Measurements from ENCODE around the gene CEP70. TPM values are rescaled to one million over a fixed set of nuclear protein-coding genes. Genes with fewer than 3 reads are reported as not detected.
"Not testable (repeated sequence)": the region's sequence is repeated elsewhere in the genome, so short reads cannot be mapped to it uniquely, and the experiment has no call there.

CEP70 gene
- total RNA-seq, 1 experiment from 2014 or later: 32.6 TPM

DNA sequence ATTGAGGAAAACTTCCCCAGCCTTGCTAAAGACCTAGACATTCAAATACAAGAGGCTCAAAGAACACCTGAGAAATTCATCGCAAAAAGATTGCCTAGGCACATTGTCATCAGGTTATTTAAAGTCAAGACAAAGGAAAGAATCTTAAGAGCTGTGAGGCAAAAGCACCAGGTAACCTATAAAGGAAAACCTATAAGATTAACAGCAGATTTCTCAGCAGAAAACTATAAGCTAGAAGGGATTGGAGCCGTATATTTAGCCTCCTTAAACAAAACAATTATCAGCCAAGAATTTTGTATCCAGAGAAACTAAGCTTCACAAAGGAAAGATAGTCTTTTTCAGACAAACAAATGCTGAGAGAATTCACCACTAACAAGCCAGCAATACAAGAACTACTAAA, 43.1 kb downstream of the CEP70 start:
- not testable (repeated sequence) for H3K79me2 ChIP-seq (ENCODE audit: insufficient read depth, low read length); H3K79me1 ChIP-seq (ENCODE audit: insufficient read depth, low read depth, low read length, poor library complexity, severe bottlenecking); H3K4me1 Mint-ChIP-seq; H3T11ph ChIP-seq (ENCODE audit: low read length); H4K8ac ChIP-seq (replicated peaks; ENCODE audit: insufficient read length, low read depth, low read length); H2AFZ ChIP-seq (ENCODE audit: low read length); H2BK5ac ChIP-seq (ENCODE audit: insufficient read length, low read length); H3K4me3 Mint-ChIP-seq; H4K20me1 ChIP-seq (ENCODE audit: control insufficient read depth, insufficient read depth, insufficient read length); H3K56ac ChIP-seq (ENCODE audit: insufficient read length, low read depth, low read length); H3K4me1 ChIP-seq (ENCODE audit: insufficient read depth, low read length); H3K14ac ChIP-seq (ENCODE audit: insufficient read depth, low read length); H3K27me3 ChIP-seq (ENCODE audit: insufficient read depth, low read length); H2BK20ac ChIP-seq (ENCODE audit: low read depth, low read length, poor library complexity, severe bottlenecking); H2BK15ac ChIP-seq (ENCODE audit: low read depth, low read length); H3K27me3 Mint-ChIP-seq (ENCODE audit: low read depth); H2BK120ac ChIP-seq (ENCODE audit: low read depth, low read length, poor library complexity, severe bottlenecking); H3K18ac ChIP-seq (ENCODE audit: insufficient read length, low read depth, low read length); H2BK12ac ChIP-seq (ENCODE audit: insufficient read length, low read depth, low read length); H3K23me2 ChIP-seq (ENCODE audit: insufficient read length, low read depth, low read length, poor library complexity, severe bottlenecking); H4K91ac ChIP-seq (ENCODE audit: insufficient read length, low read depth, low read length); H2AK5ac ChIP-seq (ENCODE audit: insufficient read length, low read length); H3K27ac Mint-ChIP-seq; H3K23ac ChIP-seq (ENCODE audit: insufficient read length, low read depth, low read length); H3K4me2 ChIP-seq (ENCODE audit: insufficient read depth, insufficient read length, low read length); H3K27ac ChIP-seq (ENCODE audit: insufficient read length, low read depth, low read length); H4K5ac ChIP-seq (ENCODE audit: insufficient read length, low read depth, low read length); DNase-seq; H3K4ac ChIP-seq (ENCODE audit: low read depth, low read length); H3K9ac ChIP-seq (ENCODE audit: extremely low read depth, insufficient read length, low read length)
- peaks cover 17% of the 10 kb centered on the region for H3K9me3 ChIP-seq (ENCODE audit: control insufficient read depth, low read depth, low read length)
- no CpG with 5 or more reads among the region's 2 CpGs for WGBS (ENCODE audit: extremely low coverage, insufficient read length, low lambda C conversion rate)
- H3K36me3 Mint-ChIP-seq (ENCODE audit: insufficient read depth in 1 of 3, low read depth in 3 of 3): peaks cover 66 to 73% (median 71%) of the 10 kb centered on the region in 3 experiments
- peaks cover 36 to 49% of the 10 kb centered on the region in 2 experiments for H3K9me3 Mint-ChIP-seq

Measured in H9 (cell line).